GM10847 (cell line): ENCODE measurements around the gene POMP.

Experiments
- POLR2A ChIP-seq: IDR thresholded peaks from 2 replicates; pipeline ENCODE4 v1.6.1; 2011; ENCODE audit not compliant: insufficient read length; ENCODE audit errors: extremely low read depth

POMP gene

DNA sequence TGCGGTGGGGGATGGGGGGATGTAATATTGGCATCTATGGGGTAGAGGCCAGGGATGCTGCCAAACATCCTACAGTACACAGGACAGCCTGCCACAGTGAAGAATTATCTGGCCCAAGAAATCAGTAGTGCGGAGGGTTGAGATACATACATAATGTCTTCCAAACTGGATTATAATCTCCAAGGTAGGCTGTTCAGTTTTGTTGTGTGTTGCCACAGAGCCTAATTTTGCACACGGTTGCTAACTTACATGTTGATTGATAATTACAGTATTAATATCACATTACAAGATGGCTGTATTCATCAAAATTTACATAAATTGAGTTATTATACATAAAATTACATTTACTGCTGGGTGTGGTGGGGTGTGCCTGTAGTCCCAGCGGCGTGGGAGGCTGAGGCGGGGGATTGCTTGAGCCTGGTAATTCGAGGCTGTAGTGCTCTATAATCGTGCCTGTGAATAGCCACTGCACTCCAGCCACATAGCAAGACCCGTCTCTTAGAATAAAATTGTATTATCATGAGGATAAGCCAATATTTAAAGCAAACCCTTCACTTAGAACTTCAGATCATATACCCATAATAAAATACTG, 8.1 kb downstream of the POMP start:
- TF ChIP-seq POLR2A = no peak

DNA sequence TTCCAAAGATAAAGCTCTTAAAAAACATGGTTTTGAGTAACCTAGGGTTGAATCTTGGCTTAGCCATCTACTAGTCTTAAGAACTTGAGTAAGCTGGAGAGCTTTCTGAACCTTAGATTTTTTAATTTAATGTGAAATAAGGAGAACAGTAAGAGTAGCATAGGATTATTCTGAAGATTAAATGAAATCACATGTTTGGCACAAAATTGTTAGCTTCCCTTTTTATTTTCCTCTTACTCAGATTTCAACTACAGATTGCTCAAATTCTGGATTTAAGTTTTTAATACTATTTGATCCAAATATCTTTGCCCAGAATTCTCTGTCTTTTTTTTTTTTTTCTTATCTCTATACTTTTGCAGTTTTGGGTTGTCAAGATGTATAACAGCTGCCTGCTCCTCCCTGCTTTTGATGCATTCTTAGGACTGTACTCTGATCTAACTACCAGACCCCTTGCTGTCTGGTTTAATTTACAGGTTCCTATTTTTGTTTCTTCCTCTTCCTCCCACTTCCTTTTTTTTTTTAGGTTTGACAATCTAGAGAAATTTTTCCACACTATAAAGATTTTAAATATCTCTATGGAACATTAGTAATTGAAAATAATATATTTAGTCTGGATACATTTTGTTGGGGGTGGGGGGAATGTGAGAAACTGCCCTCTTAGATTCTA, 12.3 kb downstream of the POMP start:
- no peak for TF ChIP-seq POLR2A

DNA sequence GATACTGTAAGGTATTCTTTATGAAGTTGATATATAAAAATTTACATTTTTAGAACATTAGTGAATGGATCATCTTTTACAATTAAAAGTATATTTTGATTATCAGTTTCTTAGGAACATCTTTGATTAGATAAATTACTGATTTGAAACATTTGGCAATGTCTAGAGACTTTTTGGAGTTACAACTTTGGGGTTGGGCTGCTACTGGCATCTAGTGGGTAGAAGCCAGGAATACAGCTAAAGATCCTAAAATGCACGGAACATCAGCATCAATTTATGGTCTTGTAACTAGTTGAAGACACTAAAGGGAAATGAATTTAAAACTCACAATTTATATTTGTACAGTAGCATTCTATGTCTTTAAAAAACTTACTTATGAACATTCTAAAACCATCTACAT, 19.9 kb downstream of the POMP start:
- TF ChIP-seq POLR2A = no peak

DNA sequence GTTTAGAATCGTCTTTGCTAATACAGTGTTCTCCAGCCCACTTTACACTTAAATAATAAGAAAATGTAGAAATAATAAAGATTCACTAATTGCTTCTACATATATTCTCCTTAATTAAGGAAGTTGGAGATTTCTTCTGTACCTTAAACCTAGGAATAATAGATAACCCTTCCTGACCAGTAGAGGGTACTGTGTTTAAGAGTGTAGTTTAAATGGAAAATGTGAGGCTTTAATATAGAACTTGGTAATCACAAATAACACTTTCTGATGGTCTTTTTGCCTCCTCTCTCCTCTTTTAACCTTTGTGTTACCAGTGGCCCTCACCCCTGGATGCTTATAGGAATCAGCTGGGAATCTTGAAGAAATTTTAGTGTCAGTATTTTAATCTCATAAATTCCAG, 20.7 kb downstream of the POMP start:
- no peak for TF ChIP-seq POLR2A

DNA sequence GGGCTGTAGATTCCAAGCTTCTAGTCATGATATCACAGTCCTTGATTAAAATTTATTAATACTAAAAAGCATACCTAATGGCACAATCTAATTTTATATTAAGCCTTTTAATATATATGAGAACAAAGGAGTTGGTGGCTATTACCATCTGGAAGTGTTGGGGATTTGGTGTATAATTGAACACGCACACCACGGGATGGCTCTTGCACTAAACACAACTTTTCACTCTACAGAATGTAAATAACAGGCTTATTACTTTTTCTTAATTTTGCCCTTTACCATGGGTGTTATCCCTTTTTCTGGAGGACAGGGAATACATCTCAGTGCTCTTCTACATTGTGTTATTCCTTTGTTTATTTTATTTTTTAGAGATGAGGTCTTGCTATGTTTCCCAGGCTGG, 21.6 kb downstream of the POMP start:
- TF ChIP-seq POLR2A = no peak

DNA sequence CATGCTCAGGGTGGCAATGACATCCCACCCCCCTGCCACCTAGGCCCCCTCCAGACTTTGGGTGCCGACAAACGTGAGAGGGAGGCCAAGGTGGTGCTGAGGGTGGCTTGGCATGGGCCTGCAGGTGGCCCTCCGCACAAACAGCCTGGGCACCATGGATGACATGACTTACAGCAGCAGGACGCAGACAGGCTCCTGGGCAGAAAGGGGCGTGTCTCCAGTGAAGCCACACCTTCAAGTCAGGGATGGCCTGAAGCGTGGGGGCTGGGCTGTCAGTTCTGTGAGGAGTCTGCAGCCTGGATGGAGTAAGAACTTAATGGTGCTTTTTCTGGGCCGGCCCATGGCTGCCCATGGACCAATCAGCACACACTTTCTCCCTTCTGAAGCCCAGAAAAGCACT, 25.3 kb downstream of the POMP start:
- no peak for TF ChIP-seq POLR2A

DNA sequence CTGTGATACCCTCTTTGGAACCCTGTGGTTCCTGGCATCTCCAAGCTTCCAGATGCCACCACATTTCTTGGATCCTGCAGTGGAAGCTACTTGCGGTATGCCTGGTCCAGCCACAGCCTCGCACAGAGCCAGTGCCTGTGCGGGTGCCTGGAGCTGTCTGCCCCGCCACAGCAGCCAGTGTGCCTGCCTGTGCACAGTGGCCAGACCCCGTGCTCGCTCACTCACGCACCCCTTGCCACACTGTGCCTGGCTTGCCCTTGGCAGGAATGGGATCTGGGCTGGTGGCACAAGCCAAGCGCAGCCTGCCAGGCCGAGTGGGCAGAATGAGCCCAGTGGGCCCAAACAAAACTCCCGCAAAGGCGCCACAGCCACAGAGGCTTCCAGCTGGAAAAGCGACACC, 26.2 kb downstream of the POMP start:
- TF ChIP-seq POLR2A = no peak

DNA sequence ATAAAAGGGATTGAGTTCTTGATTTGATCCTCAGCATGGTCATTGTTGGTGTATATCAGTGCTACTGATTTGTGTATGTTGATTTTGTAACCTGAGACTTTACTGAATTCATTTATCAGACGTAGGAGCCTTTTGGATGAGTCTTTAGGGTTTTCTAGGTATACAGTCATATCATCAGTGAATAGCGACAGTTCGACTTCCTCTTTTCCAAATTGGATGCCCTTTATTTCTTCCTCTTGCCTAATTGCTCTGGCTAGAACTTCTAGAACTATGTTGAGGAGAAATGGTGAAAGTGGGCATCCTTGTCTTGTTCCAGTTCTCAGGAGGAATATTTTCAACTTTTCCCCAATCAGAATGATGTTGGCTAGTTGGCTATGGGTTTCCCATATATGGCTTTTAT, 27.0 kb downstream of the POMP start:
- TF ChIP-seq POLR2A = no peak

DNA sequence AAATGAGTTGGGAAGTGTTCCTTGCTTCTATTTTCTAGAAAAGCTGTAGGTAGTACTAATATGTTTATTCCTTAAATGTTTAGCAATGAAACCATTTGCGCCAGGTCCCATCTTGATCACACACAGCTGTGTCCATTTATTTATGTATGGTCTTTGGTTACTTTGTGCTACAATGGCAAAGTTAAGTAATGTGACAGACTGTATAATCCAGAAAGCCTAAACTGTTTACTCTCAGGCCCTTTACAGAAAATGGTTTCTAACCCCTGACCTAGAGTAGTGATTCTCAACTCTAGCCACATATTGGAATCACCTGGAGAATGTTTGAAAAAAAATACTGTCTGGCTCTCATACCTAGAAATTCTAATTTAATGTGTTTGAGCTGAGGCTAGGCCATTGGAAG, 38.5 kb downstream of the POMP start:
- TF ChIP-seq POLR2A = no peak

DNA sequence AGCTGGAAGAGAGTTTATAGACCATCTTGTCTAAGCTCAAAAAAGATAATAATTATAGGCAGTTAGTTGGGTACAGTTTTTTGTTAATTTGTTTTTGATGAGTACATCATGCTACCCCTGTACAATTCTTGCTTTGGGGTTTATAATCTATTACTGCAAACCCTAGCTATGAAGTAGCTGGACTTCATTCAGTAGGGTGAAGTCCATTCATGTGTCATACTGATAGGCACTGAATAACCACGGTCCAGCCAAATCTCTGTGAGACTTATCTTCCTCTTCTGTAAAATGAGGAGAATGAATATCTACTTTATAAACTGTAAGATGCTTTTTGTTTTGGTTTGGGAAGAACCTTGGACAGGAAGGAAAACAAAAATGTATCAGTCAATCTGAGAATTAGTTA, 40.3 kb downstream of the POMP start:
- no peak for TF ChIP-seq POLR2A

DNA sequence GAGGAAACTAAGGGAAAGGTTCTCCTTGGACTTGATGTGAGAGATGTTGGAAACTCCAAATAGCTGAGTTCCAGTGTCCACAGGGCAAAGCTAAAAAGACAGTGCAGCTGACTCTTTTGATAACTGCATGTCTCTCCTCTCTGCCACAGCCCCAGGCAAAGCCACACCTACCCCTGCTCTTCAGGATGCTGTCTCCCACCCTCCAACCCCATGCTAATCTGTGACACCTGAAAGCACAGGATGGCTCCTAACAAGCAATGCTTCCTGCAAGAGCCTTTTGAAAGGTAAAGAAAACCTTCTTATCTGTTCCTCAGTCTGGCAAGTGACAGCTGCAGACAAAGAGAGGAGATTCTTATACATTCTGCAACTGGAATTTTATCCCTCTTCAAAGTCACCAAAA, 45.4 kb downstream of the POMP start:
- TF ChIP-seq POLR2A = no peak

DNA sequence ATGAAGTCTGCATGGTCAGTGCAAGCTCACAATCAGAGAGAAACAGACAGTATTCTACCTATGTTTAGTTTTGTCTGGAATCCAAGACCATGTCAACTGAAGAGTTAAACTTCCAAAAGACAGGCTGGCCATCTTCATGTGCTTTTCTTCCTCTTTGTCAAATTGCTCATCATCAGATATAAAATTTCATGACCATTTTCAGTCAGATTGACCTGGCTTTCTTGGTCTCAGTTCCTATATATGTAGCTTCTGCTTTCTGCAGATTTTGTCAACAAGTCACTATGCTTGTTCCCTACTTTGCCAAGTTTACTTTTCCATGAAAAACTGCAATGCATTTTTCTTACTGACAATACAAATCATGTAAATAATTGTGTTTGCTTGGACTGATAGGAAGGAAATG, 46.0 kb downstream of the POMP start:
- TF ChIP-seq POLR2A = no peak

DNA sequence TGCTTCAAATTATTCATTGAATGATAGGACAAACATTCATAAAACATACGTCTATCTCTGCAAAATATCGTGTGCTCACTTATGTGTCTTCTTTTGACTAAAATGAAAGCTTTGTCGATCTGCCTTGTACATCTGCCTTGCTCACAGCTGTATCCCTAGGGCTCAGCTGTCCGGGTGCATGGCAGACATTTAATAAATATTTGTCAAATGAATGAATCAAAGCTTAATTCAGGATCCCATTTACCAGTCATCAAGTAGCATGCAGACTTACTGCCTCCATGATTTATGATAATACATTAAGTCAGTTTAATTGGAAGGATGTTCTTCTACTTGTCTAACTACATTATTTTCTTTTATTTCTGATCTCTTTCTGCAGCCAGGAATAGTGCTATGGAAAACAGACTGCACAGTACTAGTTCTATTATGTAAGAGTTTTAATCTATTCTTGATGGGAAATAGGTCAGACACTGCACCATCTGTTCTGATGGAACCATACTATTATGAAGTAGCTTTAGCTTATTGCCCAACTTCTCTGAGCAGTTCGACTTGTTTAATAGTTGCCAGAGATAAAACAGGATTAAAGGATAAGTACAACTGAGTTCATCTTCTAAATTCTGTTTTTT, 46.6 kb downstream of the POMP start:
- TF ChIP-seq POLR2A = no peak

DNA sequence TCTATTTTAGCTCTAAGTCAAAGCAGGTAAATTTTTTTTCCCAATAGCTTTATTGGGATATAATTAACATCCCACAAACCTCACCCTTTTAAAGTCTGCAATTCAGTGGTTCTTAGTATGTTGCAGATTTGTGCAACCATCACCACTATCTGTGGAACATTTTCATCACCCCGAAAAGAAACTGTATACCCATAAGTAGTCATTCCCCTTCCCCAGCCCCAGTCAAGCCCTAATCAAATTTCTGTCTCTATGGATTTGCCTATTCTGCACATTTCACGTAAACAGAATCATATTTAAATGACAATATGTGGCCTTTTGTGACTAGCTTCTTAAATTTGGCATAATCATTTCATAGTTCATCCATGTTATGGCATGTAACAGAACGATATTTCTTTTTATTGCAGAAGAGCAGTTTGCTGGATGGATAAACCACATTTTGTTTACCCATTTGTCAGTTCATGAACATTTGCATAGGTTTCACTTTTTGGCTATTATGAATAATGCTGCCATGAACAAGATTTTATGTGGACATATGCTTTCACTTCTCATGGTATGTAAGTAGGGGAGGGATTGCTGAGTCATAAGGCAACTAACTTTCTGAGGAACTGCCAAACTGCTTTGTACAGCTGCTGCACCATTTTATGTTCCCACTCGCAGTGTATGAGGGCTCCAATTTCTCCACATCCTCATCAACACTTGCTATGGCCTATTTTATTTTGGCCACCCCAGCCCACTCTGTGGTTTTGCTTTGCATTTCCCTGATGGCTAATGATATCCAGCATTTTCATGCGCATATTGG, 48.9 kb downstream of the POMP start:
- no peak for TF ChIP-seq POLR2A

DNA sequence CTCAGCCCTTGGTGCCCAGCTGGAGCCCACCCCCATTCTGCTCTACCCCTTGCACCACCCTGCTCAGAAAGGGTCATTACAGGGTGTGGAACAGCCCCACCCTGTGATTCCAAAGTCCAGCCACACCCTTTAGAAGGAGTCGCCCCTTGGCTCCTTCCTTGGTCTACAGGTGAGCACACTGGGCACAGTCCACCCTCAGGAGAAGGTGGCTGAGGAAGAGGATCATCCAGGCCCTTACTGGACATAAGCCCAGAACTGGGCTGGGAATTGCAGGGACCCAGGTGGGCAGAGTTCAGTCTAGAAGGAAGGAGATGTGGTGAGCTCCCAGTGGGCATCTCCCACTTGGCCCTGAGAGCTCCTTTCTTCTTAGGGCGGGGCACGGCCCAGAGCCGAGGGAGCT, 51.2 kb downstream of the POMP start:
- TF ChIP-seq POLR2A = no peak

DNA sequence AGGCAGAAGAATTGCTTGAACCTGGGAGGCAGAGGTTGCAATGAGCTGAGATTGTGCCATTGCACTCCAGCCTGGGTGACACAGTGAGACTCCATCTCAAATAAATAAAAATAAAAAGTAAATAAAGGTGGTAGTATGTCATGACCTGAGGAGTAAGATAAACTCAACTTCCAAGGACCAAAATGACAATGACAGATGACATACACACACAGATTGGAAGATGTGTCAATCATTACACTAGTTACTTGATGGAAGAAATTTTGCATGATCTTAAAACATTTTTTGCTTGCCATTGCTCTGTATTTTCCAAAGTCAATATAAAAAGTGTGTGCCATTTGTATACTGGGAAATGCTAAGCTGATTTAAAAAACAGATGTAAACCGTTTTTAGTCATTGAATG, 55.7 kb downstream of the POMP start:
- no peak for TF ChIP-seq POLR2A

DNA sequence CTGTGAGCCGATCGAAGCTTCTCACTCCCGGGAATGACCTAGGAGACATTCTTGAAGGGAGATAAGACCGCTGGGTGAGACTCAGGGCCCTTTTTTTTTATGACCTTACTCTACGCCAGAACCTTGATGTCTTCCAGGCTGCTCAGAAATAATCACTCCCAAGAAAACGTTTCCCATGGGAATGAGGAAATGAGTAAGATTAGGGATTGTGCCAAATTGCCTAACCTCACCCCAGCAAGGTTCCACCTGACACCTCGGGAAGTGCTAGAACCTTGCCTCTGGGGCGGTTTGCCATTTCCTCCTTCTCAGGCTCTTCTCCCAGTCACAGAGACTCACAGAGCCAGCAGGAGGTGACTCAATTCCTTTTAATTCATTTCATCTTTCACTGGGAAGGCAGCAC, 57.6 kb downstream of the POMP start:
- no peak for TF ChIP-seq POLR2A

DNA sequence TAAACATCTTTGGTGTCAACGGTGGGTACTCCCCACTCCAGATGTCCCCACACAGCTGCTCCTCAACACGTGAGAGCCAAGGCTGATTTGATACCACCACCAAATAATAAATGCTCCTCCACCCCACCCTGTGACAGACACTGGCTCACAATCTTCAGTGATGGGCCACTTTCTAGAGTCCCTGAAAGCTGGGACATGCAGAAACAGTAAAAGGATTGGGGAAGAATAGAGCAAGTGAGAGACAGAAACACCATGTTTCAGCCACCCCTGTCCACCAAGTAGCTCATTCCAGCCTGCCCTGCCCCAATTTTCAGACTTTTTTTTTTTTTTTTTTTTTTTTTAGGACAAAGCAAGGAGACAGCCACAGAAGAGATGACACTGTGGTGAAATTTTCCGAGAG, 58.2 kb downstream of the POMP start:
- no peak for TF ChIP-seq POLR2A
